SH-SY5Y (cell line): ENCODE measurements around the gene FBF1.

Experiments
- GATA2 ChIP-seq: IDR thresholded peaks from 2 replicates; pipeline ENCODE4 v1.6.1; 2011; ENCODE audit warnings: mild to moderate bottlenecking, low read depth, low read length
- GATA3 ChIP-seq: IDR thresholded peaks from 2 replicates; pipeline ENCODE4 v1.6.1; 2011; ENCODE audit warnings: low read depth, mild to moderate bottlenecking, low read length, moderate library complexity

The FBF1 gene

DNA sequence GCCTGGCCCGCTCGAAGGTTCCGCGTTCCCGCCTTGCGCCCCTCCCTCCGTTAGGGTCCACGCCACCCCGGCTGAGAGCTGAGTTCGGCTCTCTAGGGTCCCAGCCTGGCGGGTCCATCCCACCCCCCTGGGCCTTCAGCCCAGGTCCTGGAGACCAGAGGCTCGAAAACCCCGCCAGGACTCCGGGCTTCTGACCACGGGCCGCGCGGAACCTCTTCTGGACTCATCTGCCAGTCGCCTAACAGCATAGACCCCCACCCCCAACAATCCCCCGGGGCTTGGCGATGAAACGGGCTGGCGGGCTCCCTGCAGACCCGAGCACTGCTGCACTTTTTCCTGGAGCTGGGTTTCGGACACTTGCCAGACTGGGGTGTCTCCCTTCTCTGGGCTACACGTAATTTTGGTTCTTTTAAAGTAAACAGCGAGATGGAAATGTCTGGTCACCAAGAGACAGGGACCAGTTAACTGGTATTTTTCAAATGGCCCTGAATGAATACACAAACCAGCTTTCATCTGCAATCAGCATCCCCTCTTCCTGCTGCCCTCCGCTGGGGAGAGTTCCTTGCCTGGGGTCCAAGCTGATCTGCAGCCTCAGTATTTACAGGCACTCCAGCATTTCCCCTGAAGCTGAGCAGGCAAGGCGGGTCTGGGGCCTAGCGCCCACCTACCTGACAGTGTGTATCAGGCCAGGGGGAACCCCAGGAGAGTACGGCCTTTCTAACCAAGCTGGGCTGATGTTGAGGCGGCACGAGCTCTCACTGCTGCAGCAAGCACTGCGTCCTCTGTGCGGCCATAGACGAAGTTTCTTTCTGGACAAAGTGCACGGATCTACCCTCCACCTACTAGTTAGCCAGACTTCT is 43.5 kb downstream of the FBF1 start:
- TF ChIP-seq GATA3 = no peak
- no peak for TF ChIP-seq GATA2

DNA sequence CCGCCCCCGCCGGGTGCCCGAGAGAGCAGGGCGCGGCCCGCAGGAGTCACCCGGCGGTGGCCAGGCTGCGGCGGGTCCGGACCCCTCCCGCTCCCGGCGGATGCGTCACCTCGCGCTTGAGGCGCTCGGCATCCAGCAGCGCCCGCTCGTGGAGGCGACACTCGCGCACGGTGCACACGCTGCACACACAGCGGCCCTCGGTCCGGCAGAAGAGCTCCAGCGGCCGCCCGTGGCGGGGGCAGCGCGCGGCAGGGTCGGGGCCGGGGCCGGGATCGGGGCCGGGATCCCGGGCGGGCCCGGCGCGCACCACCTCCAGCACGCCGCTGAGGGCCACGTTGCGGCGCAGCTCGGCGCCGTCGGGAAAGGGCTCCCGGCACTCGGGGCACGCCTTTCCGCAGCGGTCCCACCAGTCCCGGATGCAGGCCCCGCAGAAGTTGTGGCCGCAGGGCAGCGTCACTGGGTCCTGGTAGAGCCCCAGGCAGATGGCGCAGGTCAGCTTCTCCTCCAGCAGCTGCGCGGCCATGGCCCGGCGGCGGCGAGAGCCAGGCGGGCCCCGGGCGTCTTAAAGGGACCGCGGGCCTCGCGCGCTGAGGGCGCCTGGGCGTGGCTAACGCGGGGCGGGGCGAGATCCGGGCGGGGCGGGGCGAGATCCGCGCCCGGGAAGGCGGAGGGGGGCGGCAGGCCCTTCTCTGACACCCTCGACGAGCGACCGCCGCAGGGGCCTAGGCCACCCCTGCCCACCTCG is 44.3 kb downstream of the FBF1 start, which contains the start of gene TRIM65:
TRIM65 (minus strand) TSS at position 537 of the 745 bp plus-strand sequence; CDS start at position 523, 14 bp downstream.
- TF ChIP-seq GATA2 (no peak), GATA3 (no peak)

DNA sequence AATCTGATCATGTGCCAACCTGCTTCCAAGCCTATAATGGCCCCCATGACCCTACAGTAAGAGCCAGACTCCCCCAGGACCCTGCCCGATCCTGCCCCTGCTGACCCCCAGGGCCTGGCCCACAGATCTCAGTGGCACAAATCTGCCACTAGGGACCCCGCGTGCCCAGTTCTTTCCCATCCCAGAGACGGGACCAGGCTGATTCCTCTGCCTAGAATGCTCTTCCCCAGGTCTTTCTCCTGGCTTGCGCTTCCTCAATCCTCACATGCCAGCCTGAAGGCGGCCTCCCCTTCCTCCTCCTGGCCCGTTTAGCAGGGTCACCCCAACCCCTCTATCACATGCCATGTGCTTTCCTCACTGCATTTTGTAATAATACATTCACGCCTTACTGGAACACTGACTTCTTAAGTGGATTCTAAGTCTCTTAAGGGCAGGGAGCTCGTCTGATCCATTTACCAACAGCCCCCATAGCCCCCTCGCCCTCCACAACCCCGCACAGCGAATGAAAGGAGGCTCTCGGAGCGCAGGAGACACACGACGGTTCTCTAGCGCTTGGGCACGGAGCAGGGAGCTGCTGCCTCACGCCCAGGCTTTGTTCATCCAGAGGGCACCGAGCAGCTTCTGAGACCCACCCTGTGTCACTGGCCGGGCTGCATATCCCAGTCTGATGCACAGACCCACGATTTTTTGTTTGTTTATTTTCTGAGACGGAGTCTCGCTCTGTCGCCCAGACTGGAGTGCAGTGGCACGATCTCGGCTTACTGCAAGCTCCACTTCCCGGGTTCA is 45.3 kb downstream of the FBF1 start:
- TF ChIP-seq GATA2 = no peak
- TF ChIP-seq GATA3 = no peak

DNA sequence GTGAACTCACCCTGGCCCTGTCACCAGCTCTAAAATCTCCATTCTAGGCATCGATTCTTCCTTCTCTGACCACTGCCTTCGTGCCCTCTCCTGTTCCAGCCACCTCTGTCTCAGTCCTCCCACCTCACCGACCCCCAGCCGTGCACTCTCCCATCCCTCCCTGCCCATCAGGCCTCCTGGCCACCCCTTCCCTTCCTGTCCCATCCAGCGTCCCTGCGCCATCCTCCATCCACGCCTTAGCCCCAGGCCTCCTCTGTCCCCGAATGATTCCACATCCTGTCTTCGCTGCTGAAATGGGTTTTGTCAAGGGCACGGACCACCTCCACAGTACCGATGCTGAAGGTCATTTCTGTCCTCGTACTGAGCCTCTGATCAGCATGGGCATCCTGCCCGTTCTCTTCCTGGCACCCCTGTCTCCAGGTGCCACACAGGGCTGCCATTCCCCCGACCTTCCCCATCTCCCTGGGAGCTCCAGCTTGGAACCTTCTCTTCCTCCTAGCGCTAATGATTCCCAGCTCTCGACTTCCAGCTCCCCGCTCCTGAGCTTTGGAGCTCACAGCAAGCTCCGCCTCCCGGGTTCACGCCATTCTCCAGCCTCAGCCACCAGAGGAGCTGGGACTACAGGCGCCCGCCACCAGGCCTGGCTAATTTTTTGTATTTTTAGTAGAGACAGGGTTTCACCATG is 46.7 kb downstream of the FBF1 start:
- no peak for TF ChIP-seq GATA2
- TF ChIP-seq GATA3 = no peak

DNA sequence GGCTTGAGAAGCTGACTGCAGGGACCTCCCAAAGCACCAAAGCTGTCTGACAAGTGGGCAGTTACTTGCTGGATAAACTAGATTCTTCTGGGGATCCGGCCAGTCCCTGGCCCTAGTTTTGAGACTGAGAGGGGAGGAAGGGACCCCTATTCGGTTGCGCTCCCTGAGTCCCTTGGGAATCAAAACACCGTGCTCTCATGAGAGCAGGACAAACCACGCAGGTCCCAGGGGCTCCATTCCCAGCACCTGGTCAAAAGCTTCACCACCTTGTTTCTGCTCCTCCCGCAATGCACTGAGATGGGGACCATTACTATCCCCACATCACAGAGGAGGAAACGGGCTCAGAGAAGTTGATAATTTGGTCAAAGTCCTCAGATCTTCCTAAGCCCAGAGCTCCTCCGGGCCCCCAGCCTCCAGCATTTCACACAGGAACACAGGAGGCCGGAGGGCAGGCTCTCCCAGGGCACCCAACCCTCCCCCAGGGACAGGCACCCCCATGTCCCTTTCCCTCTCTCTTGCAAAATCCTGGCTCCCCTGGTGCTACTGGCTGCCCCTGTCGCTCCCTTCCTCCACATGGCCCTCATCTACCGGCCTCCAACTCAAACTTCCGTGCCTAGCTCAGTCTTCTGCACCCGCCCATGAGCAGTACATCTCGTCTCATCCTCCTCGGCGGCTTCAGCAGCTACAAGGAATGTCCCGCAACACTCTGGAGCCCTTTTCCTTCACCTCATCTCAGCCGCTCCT is 47.4 kb downstream of the FBF1 start:
- TF ChIP-seq GATA3 = no peak
- TF ChIP-seq GATA2 = no peak

DNA sequence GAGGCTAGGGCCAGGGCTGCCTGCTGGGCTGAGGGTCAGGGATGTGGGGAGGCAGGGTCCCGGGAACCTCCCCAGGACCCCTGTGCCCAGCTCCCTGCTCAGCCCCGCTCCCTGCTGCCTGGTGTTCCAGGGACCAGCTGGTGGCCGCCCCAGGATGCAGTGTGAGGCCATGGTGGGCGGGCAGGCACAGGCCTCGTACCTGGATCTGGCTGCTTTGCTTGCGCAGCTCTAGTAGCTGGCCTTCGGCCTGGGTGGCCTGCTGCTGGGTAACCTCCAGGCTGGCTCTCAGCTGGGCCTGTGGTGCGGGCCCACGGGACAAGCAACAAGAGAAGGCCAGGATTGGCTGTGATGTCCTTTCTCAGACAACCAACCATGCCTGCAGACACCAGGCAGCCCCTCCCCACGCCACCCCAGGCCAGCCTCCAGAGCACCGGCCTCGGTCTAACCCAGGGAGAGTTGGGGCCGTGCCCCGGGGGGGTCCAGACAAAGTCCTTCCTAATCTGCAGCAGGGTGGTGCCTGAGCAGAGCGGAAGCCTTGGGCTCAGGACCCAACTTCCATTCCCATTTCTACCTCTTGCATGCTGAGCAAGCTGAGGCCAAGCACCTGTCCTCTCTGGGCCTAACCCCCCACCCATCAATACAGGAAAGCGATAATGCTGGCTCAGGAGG is 48.2 kb downstream of the FBF1 start:
- no peak for TF ChIP-seq GATA3

DNA sequence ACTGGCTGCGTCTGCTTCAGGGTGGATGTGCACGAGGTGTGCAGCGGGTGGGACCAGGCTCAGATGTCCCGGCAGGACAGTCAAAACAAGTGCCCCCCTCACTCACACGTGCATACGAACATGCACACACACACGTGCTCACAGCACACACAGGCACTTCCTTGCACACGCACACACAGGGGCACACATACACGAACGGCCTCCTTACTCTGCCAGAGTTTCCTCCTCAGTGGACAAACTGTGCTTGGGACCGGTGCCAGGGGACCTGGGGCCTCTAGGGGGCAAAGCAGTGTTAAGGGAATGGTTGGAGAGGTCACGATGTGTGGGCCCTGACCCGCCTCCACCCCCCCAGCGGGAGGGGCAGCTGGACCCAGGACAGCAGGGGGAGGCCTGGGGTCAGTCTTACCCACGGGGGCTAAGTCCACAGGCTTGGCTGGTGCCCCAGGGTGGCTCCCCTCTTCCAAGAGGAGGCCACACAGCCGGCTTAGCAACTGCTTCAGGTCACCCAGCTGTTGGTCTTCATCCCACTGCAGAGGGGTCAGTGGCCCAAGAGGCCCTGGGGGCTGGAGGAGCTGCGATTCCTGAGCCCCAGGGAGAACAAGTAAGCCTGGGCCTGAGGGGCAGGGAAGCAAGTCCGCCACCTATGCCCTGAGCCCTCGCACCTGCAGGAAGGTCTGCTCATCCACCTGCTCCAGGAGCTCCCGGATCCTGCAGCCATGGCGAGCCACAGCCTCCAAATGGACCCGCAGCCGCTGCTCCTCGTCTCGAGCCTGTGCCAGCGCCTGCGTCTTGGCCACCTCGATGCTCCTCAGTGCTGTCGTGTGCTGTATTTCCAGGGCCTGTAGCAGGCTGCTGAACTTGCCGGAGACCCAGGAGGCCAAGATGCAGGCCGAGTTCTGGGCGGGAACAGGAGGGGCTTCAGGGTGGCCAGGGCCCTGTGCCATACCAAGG is 49.0 kb downstream of the FBF1 start:
- no peak for TF ChIP-seq GATA2

DNA sequence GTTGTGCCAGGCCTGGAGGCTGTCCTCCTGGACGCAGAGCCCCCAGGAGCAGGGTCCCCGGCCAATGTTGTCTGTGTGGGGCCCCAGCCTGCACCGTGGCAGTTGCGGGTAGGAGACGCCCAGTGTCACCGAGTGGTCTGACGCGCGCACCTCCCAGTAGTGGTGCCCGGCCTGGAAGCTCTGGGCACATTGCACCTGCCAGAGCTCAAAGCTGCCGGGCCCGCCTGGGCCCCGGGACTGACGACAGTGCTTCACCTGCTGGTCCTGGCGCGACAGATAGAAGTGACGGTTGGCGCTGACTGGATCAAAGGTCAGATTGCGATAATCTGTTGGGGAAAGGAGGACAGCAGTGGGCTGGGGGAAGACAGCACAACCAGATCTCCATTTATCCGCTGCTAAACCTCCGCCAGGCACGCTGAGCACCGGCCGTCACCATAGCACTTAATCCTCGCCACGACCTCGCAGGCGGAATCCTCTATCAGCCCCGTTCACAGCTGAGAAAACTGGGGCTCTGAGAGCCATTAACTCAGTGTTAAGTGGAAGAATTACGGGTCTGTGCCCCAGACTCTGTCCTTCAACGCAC is 49.7 kb downstream of the FBF1 start:
- TF ChIP-seq GATA3 = no peak
- TF ChIP-seq GATA2 = no peak

DNA sequence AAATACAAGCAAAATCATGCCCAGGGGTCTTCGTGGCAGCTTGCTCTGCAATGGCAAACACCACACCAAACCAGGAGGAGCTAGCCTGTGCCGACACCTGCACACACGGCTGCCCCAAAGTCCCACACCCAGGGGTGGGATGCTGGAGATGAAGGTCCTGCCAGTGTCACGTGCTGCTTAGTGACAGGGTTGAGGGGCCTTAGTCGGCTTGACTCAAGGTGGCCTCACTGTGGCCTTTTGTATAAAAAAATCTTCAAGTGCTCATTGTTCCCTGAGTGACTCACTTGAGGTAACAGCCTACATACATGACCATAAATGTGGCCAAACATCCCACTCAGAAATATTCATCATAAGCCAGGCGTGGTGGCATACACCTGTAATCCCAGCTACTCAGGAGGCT is 51.4 kb downstream of the FBF1 start:
- TF ChIP-seq GATA2 (no peak), GATA3 (no peak)

DNA sequence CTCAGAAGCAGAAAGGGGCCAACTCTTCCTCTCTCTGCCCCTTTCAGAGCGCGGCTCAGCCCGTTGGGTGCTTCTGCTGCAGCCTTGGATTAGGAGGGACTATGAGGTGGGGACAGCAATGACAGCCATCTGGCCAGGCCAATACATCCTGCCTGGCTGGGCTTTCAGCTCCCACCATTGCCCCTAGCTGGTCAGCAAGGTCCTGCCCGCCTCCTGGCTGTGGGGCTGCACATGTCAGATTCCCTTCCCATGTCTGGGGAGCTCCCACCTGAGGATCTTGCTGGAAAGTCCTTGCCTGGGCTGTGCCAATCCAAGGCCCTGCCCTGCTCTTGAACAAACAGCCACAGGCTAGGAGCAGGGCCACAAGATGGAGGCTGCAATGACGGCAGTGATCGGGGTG is 52.4 kb downstream of the FBF1 start:
- no peak for TF ChIP-seq GATA2

DNA sequence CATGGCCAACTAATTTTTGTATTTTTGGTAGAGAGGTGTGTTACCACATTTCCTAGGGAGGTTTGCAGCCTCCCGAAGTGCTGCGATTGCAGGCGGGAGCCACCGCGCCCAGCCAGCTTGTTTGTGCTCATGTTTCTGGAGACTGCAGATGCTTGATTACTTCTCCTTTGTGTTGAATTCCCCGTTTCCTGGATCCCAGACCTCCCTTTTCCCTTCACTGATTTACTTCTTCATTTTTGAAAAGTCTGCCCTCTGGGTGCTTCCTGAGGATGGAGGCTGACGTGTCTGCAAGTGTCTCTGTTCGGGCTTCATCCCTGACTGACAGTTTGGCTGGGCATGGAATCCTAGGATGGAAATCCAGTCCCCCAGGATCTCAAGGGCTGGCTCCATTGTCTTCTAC is 55.4 kb downstream of the FBF1 start:
- TF ChIP-seq GATA2 (no peak), GATA3 (no peak)
